SK-N-MC (cell line): Measurements from ENCODE around the gene INO80B.

Experiments used
- EZH2 ChIP-seq: fragments of 200-600 bp; sonication (generic); IDR thresholded peaks from one replicate; pipeline ENCODE4 v1.6.1; 2017; ENCODE audit warnings: antibody characterized with exemption
- POLR2AphosphoS5 ChIP-seq: IDR thresholded peaks from 2 replicates; pipeline ENCODE4 v1.6.1; 2012; ENCODE audit warnings: mild to moderate bottlenecking, low read depth, low read length, borderline replicate concordance

DNA sequence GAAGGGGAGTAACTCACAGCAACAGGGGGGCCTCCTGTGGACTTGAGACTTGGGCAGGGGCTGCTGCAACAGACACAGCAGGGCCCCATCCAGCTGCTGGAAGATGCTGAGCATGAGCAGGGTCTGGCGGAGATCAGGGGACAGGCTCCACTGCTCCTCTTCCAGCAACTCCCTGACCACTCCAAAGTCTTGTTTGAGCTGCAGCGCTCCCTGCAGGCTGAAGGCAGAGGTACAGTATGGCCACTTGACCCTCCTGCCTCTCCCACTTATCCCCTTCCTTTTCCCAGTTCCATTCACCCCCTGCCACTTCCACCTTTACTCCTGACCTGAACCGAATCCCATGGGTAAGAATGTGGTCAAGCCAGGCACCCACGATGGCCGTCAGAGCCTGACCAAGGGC is 20.0 kb downstream of the INO80B start:
- TF ChIP-seq POLR2AphosphoS5, result no peak
- no peak for TF ChIP-seq EZH2
